GM18511 (cell line): ENCODE results near the gene BCL10.
A peak's percentile ranks its signal among the peaks of the same experiment; 100 is the strongest.

Experiments used
- ATAC-seq: cut with Tn5 transposase; IDR thresholded peaks from one replicate; pipeline ENCODE4 v1.9.1; 2021; ENCODE audit warnings: mild to moderate bottlenecking, moderate library complexity; ENCODE audit not compliant: unreplicated experiment

The BCL10 gene

GRCh38 chr1:85276215-85276977 is at the start of gene BCL10:
TSS of gene BCL10 (minus strand) at chr1:85276632. CDS start at chr1:85276352, 280 bp downstream.
- ATAC-seq, result peak; percentile 96

GRCh38 chr1:85325920-85326319 is 49.5 kb upstream of the BCL10 start:
- no peak for ATAC-seq

- no peak for ATAC-seq
Observed at GRCh38 chr1:85323770-85324169, 47.3 kb upstream of the BCL10 start.

GRCh38 chr1:85322655-85323054 is 46.2 kb upstream of the BCL10 start:
- ATAC-seq, result no peak

- peak; percentile 86 for ATAC-seq
Observed at GRCh38 chr1:85321237-85321964, 45.0 kb upstream of the BCL10 start.

GRCh38 chr1:85320371-85321131 is 44.1 kb upstream of the BCL10 start:
- no peak for ATAC-seq

- no peak for ATAC-seq
Observed at GRCh38 chr1:85319931-85320330, 43.5 kb upstream of the BCL10 start.

- no peak for ATAC-seq
Observed at GRCh38 chr1:85319491-85319890, 43.1 kb upstream of the BCL10 start.

GRCh38 chr1:85318217-85318616 is 41.8 kb upstream of the BCL10 start:
- ATAC-seq, result no peak

- ATAC-seq, result no peak
Observed at GRCh38 chr1:85317560-85317959, 41.1 kb upstream of the BCL10 start.

- no peak for ATAC-seq
Observed at GRCh38 chr1:85316321-85316720, 39.9 kb upstream of the BCL10 start.

GRCh38 chr1:85315789-85316188 is 39.4 kb upstream of the BCL10 start:
- no peak for ATAC-seq

- no peak for ATAC-seq
Observed at GRCh38 chr1:85314726-85315125, 38.3 kb upstream of the BCL10 start.

- no peak for ATAC-seq
Observed at GRCh38 chr1:85313888-85314696, 37.7 kb upstream of the BCL10 start.

GRCh38 chr1:85311818-85312217 is 35.4 kb upstream of the BCL10 start:
- ATAC-seq, result no peak

GRCh38 chr1:85308833-85309350 is 32.5 kb upstream of the BCL10 start:
- no peak for ATAC-seq

GRCh38 chr1:85307987-85308832 is 31.8 kb upstream of the BCL10 start:
- peak; percentile 96 for ATAC-seq

GRCh38 chr1:85306236-85306635 is 29.8 kb upstream of the BCL10 start:
- ATAC-seq, result no peak

- ATAC-seq, result no peak
Observed at GRCh38 chr1:85303440-85304162, 27.2 kb upstream of the BCL10 start.
